ENCODE data around the gene ZFYVE28.

Gene ZFYVE28

DNA sequence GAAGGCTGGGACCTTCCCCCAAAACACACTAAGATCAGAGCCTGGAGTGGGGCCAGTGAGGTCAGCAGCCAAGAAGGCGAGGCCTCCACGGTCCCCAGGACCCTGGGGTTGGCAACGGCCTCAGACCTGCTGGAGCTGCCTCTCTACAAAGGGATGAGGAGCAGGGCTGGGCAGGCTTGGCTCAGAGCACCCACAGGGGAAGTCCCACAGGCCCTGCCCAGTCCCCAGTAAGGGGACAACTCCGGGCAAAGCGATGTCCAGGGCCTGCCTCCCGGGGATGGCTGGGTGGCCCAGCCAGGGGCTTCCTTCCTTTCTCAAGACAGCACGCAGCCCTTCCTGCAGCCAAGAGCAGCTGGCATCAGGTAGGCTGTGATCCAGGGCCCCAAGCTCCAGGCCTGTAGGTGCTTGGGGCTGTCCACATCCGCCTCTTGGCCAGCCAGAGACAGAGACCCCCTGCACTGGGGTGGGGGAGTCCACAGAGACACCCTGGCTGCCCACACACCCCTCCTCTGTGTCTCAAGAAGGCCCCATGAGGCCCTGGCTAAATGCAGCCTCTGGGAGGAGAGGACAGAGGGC, 162.2 kb downstream of the ZFYVE28 start:
- Histone ChIP-seq H3K36me3 (ENCODE audit: control insufficient read depth, insufficient read depth, low read length) (no peaks in the 10 kb centered on the region), H3K9ac (ENCODE audit: low read length) (no peak overlapping the region), H3K27me3 (ENCODE audit: control insufficient read depth, insufficient read depth, low read length) (no peaks in the 10 kb centered on the region), H3K4me1 (ENCODE audit: control insufficient read depth, insufficient read depth, low read length) (peaks cover 40% of the 10 kb centered on the region), H3K9me3 (ENCODE audit: control insufficient read depth, low read length) (no peaks in the 10 kb centered on the region), H3K4me3 (ENCODE audit: low read length) (no peak overlapping the region)

DNA sequence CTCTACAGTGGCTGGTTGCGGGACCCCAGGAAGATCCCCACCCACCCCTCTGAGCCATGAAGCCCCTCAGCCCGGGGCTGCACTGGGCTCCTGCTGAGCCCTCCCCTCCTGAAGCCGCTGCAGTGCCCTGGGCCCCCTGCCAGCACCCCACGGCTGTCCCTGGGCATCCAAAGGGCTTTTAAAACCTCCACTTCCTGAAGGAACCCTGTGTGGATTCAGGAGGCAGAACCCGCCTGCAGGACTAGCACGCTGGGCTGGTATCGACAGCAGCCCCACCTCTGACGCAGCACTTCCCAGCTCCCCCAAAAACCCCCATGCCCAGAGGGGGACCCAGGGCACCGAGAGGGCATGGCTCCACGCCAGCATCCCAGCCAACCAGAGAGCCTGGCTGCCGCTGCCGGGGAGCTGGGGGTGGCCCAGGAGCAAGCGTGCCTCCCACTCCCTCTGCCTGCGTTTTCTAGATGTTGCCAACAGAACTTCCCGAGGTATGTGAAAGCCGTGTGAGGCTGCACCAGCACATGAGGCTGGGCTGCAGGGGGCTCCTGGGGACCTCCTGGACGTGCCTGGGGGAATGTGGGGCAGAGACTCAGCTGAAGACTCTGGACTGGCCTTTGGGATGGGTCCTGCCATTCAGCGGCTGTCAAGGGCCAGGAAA, 162.8 kb downstream of the ZFYVE28 start:
- H3K36me3 ChIP-seq (ENCODE audit: control insufficient read depth, insufficient read depth, low read length): no peaks in the 10 kb centered on the region
- H3K9ac ChIP-seq (ENCODE audit: low read length): no peak overlapping the region
- H3K9me3 ChIP-seq (ENCODE audit: control insufficient read depth, low read length): no peaks in the 10 kb centered on the region
- peaks cover 37% of the 10 kb centered on the region for H3K4me1 ChIP-seq (ENCODE audit: control insufficient read depth, insufficient read depth, low read length)
- H3K4me3 ChIP-seq (ENCODE audit: low read length): no peak overlapping the region
- no peaks in the 10 kb centered on the region for H3K27me3 ChIP-seq (ENCODE audit: control insufficient read depth, insufficient read depth, low read length)

DNA sequence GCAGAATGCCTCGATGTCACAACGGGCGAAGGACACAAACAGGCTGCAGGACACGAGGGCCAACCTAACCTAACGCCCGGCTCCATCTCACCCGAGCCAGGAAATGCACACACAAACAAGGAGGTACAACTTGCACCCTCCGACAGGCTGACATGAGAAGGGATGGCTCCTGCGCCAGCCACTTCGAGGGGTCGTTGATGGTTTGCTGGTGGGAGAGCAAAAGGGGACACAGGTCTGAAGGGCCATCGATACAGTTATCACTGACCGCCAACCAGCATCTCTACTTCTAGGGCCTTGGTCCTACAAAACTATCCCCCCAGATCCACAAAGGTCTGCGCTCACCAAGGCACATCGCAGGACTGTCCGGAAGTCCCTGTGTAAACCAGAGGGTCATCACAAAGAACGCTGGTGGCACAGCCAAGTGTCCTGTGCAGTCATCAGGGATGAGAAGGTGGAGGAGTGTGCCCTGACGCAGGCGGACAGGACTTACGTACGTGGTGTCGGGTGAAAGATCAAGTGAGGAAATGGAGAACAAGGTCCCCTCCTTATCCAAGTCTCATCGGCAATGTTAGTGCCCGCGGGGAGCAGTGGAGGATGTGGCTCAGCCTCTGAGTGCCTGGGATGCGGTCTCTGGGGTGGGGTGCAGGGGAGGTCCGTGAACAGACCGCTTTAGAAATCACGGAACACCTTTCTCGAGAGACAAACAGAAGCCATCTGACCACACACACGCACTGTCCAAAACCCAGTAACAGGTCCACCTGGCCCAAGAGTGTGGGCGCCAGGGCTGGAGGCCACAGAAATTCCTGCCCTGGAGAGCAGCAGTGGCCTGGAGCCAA, 163.6 kb downstream of the ZFYVE28 start:
- H3K9ac ChIP-seq (ENCODE audit: low read length): no peak overlapping the region
- no peaks in the 10 kb centered on the region for H3K9me3 ChIP-seq (ENCODE audit: control insufficient read depth, low read length)
- peaks cover 30% of the 10 kb centered on the region for H3K4me1 ChIP-seq (ENCODE audit: control insufficient read depth, insufficient read depth, low read length)
- no peaks in the 10 kb centered on the region for H3K27me3 ChIP-seq (ENCODE audit: control insufficient read depth, insufficient read depth, low read length)
- no peak overlapping the region for H3K4me3 ChIP-seq (ENCODE audit: low read length)
- peaks cover 4% of the 10 kb centered on the region for H3K36me3 ChIP-seq (ENCODE audit: control insufficient read depth, insufficient read depth, low read length)

DNA sequence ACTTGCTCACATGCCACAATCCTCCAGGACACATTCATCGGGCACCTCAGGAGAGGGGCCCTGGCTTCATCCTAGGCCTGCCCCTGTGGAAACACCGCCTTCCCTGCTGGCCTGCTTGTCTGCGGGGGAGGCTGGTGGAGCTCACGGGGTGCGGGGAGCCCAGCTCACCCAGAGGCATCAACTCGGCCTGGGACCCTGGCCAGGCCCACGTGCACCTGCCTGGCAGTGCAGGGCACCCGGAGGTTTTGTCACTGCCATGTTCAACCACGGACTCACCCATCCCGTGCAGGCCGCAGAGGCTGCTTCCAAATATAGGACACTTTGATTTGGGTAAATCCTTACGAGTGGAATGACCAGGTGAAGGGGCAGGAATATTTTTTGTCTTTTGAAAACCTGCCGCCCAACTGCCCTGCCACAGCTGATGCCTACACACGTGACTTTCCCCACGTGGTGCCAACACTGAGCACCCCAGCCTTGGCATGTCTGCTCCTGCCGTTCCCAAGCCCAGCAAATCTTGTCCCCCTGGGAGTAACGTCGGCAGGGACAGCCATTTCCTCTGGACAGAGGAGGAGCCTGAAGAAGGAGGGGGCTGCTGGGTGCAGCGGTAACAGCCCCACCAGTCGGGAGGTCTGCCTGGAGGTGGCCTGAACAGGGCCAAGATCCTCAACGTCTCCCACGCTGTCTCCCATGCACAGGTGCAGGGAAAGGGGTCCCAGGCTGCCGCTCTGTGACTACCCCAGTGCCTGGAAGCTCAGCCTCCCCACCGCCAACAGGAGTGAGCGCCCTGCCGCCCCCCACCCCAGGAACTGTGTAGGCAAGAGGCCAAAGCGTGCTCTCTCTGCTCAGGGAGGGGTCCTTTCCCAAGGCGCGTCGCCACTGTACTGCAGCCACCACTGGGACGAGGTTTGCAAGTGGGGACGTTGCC, 165.0 kb downstream of the ZFYVE28 start:
- H3K4me3 ChIP-seq (ENCODE audit: low read length): no peak overlapping the region
- no peak overlapping the region for H3K9ac ChIP-seq (ENCODE audit: low read length)
- peaks cover 20% of the 10 kb centered on the region for H3K4me1 ChIP-seq (ENCODE audit: control insufficient read depth, insufficient read depth, low read length)
- H3K36me3 ChIP-seq (ENCODE audit: control insufficient read depth, insufficient read depth, low read length): peaks cover 4% of the 10 kb centered on the region
- H3K27me3 ChIP-seq (ENCODE audit: control insufficient read depth, insufficient read depth, low read length): no peaks in the 10 kb centered on the region
- no peaks in the 10 kb centered on the region for H3K9me3 ChIP-seq (ENCODE audit: control insufficient read depth, low read length)

DNA sequence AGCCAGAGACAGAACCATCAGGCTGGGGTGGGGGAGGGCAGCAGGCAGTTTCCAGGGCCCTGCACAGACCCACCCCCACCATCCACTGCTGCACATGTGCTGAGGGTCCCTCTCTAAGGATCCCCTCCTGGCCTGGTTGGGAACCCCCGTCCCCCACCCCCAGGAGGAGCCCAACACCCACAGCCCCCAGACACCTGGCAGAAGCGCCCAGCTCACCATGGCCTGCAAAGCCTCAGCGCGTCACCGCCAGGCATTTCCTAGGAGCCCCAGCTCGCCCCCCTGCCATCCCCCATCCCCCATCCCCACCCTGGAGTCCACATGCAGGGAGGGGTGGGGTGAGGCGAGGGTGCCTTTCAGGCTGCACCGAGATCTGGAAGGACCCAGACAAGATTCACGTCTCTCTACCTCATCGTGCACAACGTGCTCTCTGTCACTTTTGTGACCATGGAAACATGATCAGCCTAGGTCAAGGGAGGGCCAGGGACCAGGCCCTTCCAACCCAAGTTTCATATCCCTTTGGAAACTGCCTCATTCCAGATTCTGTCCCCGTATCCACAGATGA, 165.8 kb downstream of the ZFYVE28 start:
- Histone ChIP-seq H3K4me3 (ENCODE audit: low read length) (no peak overlapping the region), H3K4me1 (ENCODE audit: control insufficient read depth, insufficient read depth, low read length) (peaks cover 20% of the 10 kb centered on the region), H3K27me3 (ENCODE audit: control insufficient read depth, insufficient read depth, low read length) (no peaks in the 10 kb centered on the region), H3K36me3 (ENCODE audit: control insufficient read depth, insufficient read depth, low read length) (peaks cover 4% of the 10 kb centered on the region), H3K9ac (ENCODE audit: low read length) (no peak overlapping the region), H3K9me3 (ENCODE audit: control insufficient read depth, low read length) (no peaks in the 10 kb centered on the region)

DNA sequence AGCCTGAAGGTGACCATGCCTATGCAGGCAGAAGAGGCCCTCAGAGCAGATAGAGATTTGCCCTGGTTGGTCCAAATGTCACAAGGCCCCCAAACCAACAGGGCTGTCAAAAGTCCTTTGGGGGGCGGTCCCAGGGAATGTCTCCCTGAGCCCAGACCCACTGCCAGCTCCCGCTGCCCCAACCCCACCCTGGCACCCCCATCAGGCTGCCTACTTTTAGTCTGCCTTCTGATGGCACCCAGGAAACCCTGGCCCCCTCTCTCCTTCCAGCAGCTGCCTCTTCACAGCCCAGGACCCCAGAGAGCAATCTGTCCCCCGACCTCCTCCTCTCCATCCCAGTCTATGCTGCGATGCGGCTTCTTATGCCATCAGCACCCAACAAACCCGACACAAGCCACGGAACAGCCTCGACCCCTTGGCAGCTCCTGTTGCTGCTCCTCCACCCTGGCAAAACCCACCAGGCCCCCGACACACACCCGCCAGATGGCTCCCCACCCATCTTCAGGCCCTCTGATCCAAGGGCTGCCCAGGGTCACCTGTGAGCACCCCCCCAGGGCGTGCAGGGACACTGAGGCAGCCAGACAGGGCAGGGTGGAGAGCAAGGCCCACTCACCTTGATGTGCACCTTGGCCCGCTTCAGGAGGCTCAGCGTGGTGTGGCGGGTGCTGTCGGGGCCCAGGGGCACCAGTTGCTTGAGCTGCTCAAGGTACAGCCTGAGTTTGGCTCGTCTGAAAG, 166.5 kb downstream of the ZFYVE28 start:
- H3K27me3 ChIP-seq (ENCODE audit: control insufficient read depth, insufficient read depth, low read length): no peaks in the 10 kb centered on the region
- H3K36me3 ChIP-seq (ENCODE audit: control insufficient read depth, insufficient read depth, low read length): peaks cover 4% of the 10 kb centered on the region
- no peak overlapping the region for H3K9ac ChIP-seq (ENCODE audit: low read length)
- peaks cover 13% of the 10 kb centered on the region for H3K4me1 ChIP-seq (ENCODE audit: control insufficient read depth, insufficient read depth, low read length)
- no peaks in the 10 kb centered on the region for H3K9me3 ChIP-seq (ENCODE audit: control insufficient read depth, low read length)
- H3K4me3 ChIP-seq (ENCODE audit: low read length): no peak overlapping the region

DNA sequence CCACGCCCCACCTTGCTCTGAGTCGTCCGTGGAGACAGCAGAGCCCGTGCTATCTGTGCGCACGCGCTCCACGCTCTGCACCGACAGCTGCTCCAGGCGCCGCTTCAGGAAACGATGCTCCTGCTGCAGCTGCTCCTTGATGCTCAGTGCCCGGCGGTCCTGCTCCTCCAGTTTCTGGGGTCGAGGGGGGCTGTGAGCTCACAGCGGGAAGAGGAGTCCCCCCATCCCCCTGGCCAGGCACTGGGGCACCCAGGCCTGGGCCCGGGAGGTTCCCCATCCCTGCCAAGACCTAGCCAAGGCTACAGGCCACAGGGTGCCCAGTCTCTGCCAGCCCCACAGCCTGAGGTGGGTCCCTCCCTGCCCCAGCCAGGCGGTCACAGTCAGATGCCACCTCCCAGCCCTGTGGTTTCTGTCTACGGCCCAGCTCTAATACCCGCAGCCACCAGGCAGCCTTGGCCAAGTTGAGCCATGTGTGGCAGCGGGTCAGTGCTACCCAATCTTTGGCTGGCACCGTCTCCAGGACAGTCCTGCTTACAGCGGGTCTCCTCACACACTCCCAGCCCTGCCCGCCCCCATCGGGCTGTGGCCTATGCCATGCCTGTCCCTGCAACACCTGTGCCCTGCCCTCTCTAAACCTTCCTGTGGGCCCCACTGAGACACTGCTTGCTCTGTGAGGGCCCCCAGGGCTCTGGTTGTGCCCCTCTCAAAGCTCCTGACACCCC, 167.2 kb downstream of the ZFYVE28 start:
- no peak overlapping the region for H3K9ac ChIP-seq (ENCODE audit: low read length)
- H3K4me3 ChIP-seq (ENCODE audit: low read length): no peak overlapping the region
- no peaks in the 10 kb centered on the region for H3K9me3 ChIP-seq (ENCODE audit: control insufficient read depth, low read length)
- H3K36me3 ChIP-seq (ENCODE audit: control insufficient read depth, insufficient read depth, low read length): peaks cover 4% of the 10 kb centered on the region
- peaks cover 6% of the 10 kb centered on the region for H3K4me1 ChIP-seq (ENCODE audit: control insufficient read depth, insufficient read depth, low read length)
- no peaks in the 10 kb centered on the region for H3K27me3 ChIP-seq (ENCODE audit: control insufficient read depth, insufficient read depth, low read length)

DNA sequence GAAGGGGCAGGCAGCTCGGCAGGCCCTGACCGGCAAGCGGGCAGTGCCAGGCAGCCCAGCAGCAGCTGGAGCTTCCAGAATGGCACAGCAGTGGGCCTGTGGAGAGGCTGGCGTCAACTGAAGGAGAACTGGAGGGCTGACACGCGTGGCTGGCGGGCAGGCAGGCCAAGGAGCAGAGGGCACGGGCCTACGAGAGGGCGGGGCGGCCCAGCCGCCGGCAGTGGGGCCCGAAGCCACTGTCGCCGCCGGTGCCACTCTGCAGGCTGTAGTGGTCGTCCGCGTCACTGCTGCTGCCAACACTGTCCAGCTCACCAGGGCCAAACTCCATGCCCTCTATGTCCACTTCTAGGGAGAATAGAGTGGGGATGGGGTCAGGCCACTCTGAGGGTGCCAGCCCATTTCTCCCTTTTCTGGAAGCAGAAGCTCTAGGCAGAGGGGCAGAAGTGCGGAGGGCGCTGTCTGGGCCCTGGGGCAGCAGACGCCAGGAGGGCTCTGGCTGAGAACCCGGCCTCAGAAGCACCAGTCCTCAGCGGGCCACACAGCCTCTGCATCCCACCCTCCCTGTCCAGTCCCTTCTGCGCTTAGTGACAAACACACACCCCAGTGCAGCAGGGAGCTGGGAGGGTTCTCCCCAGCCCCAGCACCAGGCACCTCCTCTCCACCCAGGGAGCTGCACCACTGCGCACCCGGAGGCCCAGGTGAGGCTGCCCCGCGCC, 167.9 kb downstream of the ZFYVE28 start:
- no peaks in the 10 kb centered on the region for H3K4me1 ChIP-seq (ENCODE audit: control insufficient read depth, insufficient read depth, low read length)
- H3K36me3 ChIP-seq (ENCODE audit: control insufficient read depth, insufficient read depth, low read length): peaks cover 4% of the 10 kb centered on the region
- no peak overlapping the region for H3K4me3 ChIP-seq (ENCODE audit: low read length)
- no peaks in the 10 kb centered on the region for H3K27me3 ChIP-seq (ENCODE audit: control insufficient read depth, insufficient read depth, low read length)
- H3K9me3 ChIP-seq (ENCODE audit: control insufficient read depth, low read length): no peaks in the 10 kb centered on the region
- H3K9ac ChIP-seq (ENCODE audit: low read length): no peak overlapping the region

DNA sequence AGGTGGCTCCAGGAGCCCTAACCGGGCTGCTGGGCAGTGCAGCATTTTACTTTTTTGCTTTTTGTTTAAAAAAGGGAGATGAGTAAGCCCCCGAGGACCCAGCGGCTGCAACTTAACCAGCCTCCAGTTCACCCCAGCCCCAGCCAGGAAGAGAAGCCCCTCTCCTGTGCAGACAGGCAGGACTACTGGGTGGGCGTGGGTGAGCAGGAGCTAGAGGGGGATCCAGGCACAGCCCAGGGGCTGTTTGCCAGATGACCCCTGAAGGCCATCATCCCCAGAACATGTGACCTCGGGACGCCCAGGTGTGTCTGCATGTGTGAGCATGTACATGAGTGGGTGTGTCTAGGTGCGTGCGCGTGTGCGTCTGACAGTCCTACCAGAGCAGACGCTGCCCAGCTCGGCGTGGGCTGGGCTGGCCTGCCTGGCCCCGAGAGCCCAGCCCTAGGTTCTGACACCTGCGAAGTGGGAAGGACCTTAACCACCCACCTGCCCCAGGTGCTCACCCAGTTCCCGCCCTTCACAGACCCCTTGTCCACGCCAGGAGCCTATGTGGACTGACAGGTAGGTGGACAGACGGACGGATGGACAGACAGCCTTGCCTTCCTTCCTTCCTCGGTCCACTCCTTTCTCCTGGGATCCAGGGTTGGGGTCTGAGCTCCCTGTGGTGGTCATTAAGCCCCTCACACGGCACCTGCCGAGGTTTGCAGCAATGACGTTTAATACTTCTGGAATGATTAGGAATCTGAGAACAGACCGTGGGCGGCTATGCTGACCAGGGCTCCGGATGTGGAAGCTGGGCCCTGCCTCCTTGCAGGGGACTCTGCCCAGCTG, 168.7 kb downstream of the ZFYVE28 start:
- Histone ChIP-seq H3K27me3 (ENCODE audit: control insufficient read depth, insufficient read depth, low read length) (no peaks in the 10 kb centered on the region), H3K9ac (ENCODE audit: low read length) (no peak overlapping the region), H3K36me3 (ENCODE audit: control insufficient read depth, insufficient read depth, low read length) (peaks cover 4% of the 10 kb centered on the region), H3K4me3 (ENCODE audit: low read length) (no peak overlapping the region), H3K4me1 (ENCODE audit: control insufficient read depth, insufficient read depth, low read length) (no peaks in the 10 kb centered on the region), H3K9me3 (ENCODE audit: control insufficient read depth, low read length) (no peaks in the 10 kb centered on the region)

All from mucosa of stomach (tissue), 1 donor.